Iris pigment epithelial cell (primary cell): ENCODE data around the gene KCNIP1.

ENCODE experiments used
- DNase-seq: peaks from one replicate; pipeline ENCODE4 v3.0.0-alpha.2; 2011; ENCODE audit warnings: low read depth

The KCNIP1 gene

GRCh38 chr5:170508660-170509347 is 5.0 kb downstream of the KCNIP1 start:
- no peak for DNase-seq

- DNase-seq, result no peak
Observed at GRCh38 chr5:170509348-170509660, 5.5 kb downstream of the KCNIP1 start.

GRCh38 chr5:170510126-170510525 is 6.3 kb downstream of the KCNIP1 start:
- no peak for DNase-seq

- no peak for DNase-seq
Observed at GRCh38 chr5:170510559-170510958, 6.7 kb downstream of the KCNIP1 start.

- no peak for DNase-seq
Observed at GRCh38 chr5:170511551-170512258, 7.9 kb downstream of the KCNIP1 start.

- DNase-seq, result no peak
Observed at GRCh38 chr5:170513856-170514525, 10.2 kb downstream of the KCNIP1 start.

- no peak for DNase-seq
Observed at GRCh38 chr5:170517411-170517810, 13.6 kb downstream of the KCNIP1 start.

- no peak for DNase-seq
Observed at GRCh38 chr5:170518277-170518676, 14.5 kb downstream of the KCNIP1 start.

GRCh38 chr5:170519549-170519948 is 15.7 kb downstream of the KCNIP1 start:
- DNase-seq, result no peak

- DNase-seq, result no peak
Observed at GRCh38 chr5:170520372-170520771, 16.6 kb downstream of the KCNIP1 start.

GRCh38 chr5:170522211-170523141 is 18.7 kb downstream of the KCNIP1 start:
- DNase-seq, result peak; percentile 54

- no peak for DNase-seq
Observed at GRCh38 chr5:170523142-170523551, 19.3 kb downstream of the KCNIP1 start.

GRCh38 chr5:170523830-170524229 is 20.0 kb downstream of the KCNIP1 start:
- no peak for DNase-seq

- DNase-seq, result no peak
Observed at GRCh38 chr5:170524576-170524975, 20.8 kb downstream of the KCNIP1 start.

- DNase-seq, result no peak
Observed at GRCh38 chr5:170525470-170526211, 21.8 kb downstream of the KCNIP1 start.

- no peak for DNase-seq
Observed at GRCh38 chr5:170527991-170528390, 24.2 kb downstream of the KCNIP1 start.

- no peak for DNase-seq
Observed at GRCh38 chr5:170528976-170529375, 25.2 kb downstream of the KCNIP1 start.

GRCh38 chr5:170532935-170533334 is 29.1 kb downstream of the KCNIP1 start:
- DNase-seq, result no peak

GRCh38 chr5:170533383-170533782 is 29.6 kb downstream of the KCNIP1 start:
- DNase-seq, result no peak

- no peak for DNase-seq
Observed at GRCh38 chr5:170534177-170534576, 30.4 kb downstream of the KCNIP1 start.

- DNase-seq, result no peak
Observed at GRCh38 chr5:170534941-170535340, 31.1 kb downstream of the KCNIP1 start.

GRCh38 chr5:170536525-170536924 is 32.7 kb downstream of the KCNIP1 start:
- DNase-seq, result no peak
